Measurements from ENCODE around the gene PSMD8. TPM values are rescaled to one million over a fixed set of nuclear protein-coding genes. Genes with fewer than 3 reads are reported as not detected.
"Not testable (repeated sequence)": the region's sequence is repeated elsewhere in the genome, so short reads cannot be mapped to it uniquely, and the experiment has no call there.

The PSMD8 gene
- total RNA-seq, 1 donor from 2014 or later = 139 TPM

- no peak for DNase-seq (ENCODE audit: low spot score)
These were observed 36.8 kb downstream of the PSMD8 start for GRCh38 chr19:38411041-38411712.

- DNase-seq (ENCODE audit: low spot score) = not testable (repeated sequence)
These were observed 37.5 kb downstream of the PSMD8 start for GRCh38 chr19:38411898-38412297.

GRCh38 chr19:38412491-38412890 is 38.1 kb downstream of the PSMD8 start:
- no peak for DNase-seq (ENCODE audit: low spot score)

GRCh38 chr19:38412961-38413360 is 38.6 kb downstream of the PSMD8 start:
- DNase-seq (ENCODE audit: low spot score) = no peak

- DNase-seq (ENCODE audit: low spot score) = no peak
These were observed 39.0 kb downstream of the PSMD8 start for GRCh38 chr19:38413416-38413815.

- no peak for DNase-seq (ENCODE audit: low spot score)
These were observed 42.8 kb downstream of the PSMD8 start for GRCh38 chr19:38417146-38417543.

- DNase-seq (ENCODE audit: low spot score) = peak; percentile 76
These were observed 43.5 kb downstream of the PSMD8 start for GRCh38 chr19:38417544-38418506.

- DNase-seq (ENCODE audit: low spot score) = no peak
These were observed 46.6 kb downstream of the PSMD8 start for GRCh38 chr19:38420935-38421334.

GRCh38 chr19:38421856-38422255 is 47.5 kb downstream of the PSMD8 start:
- no peak for DNase-seq (ENCODE audit: low spot score)

GRCh38 chr19:38422438-38422837 is 48.1 kb downstream of the PSMD8 start:
- no peak for DNase-seq (ENCODE audit: low spot score)

- DNase-seq (ENCODE audit: low spot score) = no peak
These were observed 49.9 kb downstream of the PSMD8 start for GRCh38 chr19:38424272-38424671.

- no peak for DNase-seq (ENCODE audit: low spot score)
These were observed 50.9 kb downstream of the PSMD8 start for GRCh38 chr19:38425222-38425809.

GRCh38 chr19:38425810-38426466 is 51.6 kb downstream of the PSMD8 start, which contains the start of gene RASGRP4:
Gene RASGRP4 (minus strand): TSS chr19:38426219. CDS start chr19:38426091, 128 bp downstream.
- DNase-seq (ENCODE audit: low spot score) = no peak

GRCh38 chr19:38427035-38427677 is 52.8 kb downstream of the PSMD8 start:
- DNase-seq (ENCODE audit: low spot score) = not testable (repeated sequence)

GRCh38 chr19:38429055-38429810 is 54.9 kb downstream of the PSMD8 start:
- no peak for DNase-seq (ENCODE audit: low spot score)

GRCh38 chr19:38429811-38430156 is 55.4 kb downstream of the PSMD8 start:
- no peak for DNase-seq (ENCODE audit: low spot score)

GRCh38 chr19:38430931-38431330 is 56.6 kb downstream of the PSMD8 start:
- no peak for DNase-seq (ENCODE audit: low spot score)

- DNase-seq (ENCODE audit: low spot score) = no peak
These were observed 58.9 kb downstream of the PSMD8 start, which contains the start of gene RYR1 for GRCh38 chr19:38433268-38433733. Gene RYR1 (plus strand): TSS chr19:38433691. CDS start chr19:38433830, 139 bp downstream.

All from ureter (tissue), 1 donor.